Trophoblast cell (in vitro differentiated cells and primary cell): ENCODE measurements around the gene ZNF169.
"Not testable (repeated sequence)": the region's sequence is repeated elsewhere in the genome, so short reads cannot be mapped to it uniquely, and the experiment has no call there.

Experiments used
- DNase-seq, 2 donors: peaks; one replicate each; pipeline ENCODE4 v3.0.0-alpha.2; 2016
- H2AFZ ChIP-seq: 2 replicates; pipeline ENCODE4 v1.6.1; 2013; ENCODE audit warnings: low read length, moderate library complexity, mild to moderate bottlenecking; ENCODE audit not compliant: insufficient read depth, poor library complexity
- H2AK5ac ChIP-seq: 2 replicates; pipeline ENCODE4 v1.6.1; 2013; ENCODE audit warnings: mild to moderate bottlenecking, low read length
- H2BK120ac ChIP-seq: 2 replicates; pipeline ENCODE4 v1.6.1; 2013; ENCODE audit warnings: low read length, mild to moderate bottlenecking, moderate library complexity; ENCODE audit not compliant: insufficient read depth, poor library complexity
- H2BK12ac ChIP-seq: 2 replicates; pipeline ENCODE4 v1.6.1; 2013; ENCODE audit warnings: mild to moderate bottlenecking, low read length, moderate library complexity
- H2BK5ac ChIP-seq: 2 replicates; pipeline ENCODE4 v1.6.1; 2013; ENCODE audit warnings: low read length, low read depth, moderate library complexity, mild to moderate bottlenecking; ENCODE audit not compliant: poor library complexity
- H3K14ac ChIP-seq: 2 replicates; pipeline ENCODE4 v1.6.1; 2013; ENCODE audit warnings: mild to moderate bottlenecking, low read length
- H3K18ac ChIP-seq: 2 replicates; pipeline ENCODE4 v1.6.1; 2013; ENCODE audit warnings: mild to moderate bottlenecking, low read length
- H3K23ac ChIP-seq: 2 replicates; pipeline ENCODE4 v1.6.1; 2013; ENCODE audit warnings: low read length
- H3K27ac ChIP-seq: 2 replicates; pipeline ENCODE4 v1.5.1; 2013; ENCODE audit warnings: low read depth, mild to moderate bottlenecking, inconsistent platforms, low read length, moderate library complexity
- H3K27me3 ChIP-seq: 2 replicates; pipeline ENCODE4 v1.6.1; 2013; ENCODE audit warnings: inconsistent platforms, mild to moderate bottlenecking, low read length, moderate library complexity; ENCODE audit not compliant: insufficient read depth
- H3K36me3 ChIP-seq, 2 experiments: 1 replicate in 1 of 2; 2 replicates in 1 of 2; pipeline ENCODE4 v1.6.1; 2013; ENCODE audit warnings: low read length in 2 of 2, mild to moderate bottlenecking in 2 of 2, moderate library complexity in 1 of 2; ENCODE audit not compliant: insufficient read depth in 2 of 2, control insufficient read depth in 1 of 2
- H3K4ac ChIP-seq: 2 replicates; pipeline ENCODE4 v1.6.1; 2013; ENCODE audit warnings: low read depth, mild to moderate bottlenecking, low read length, moderate library complexity
- H3K4me1 ChIP-seq, 2 experiments: 1 replicate in 1 of 2; 2 replicates in 1 of 2; pipeline ENCODE4 v1.6.1; 2013; ENCODE audit warnings: low read length in 2 of 2, mild to moderate bottlenecking in 2 of 2, moderate library complexity in 1 of 2; ENCODE audit not compliant: insufficient read depth in 2 of 2, control insufficient read depth in 1 of 2
- H3K4me2 ChIP-seq: 2 replicates; pipeline ENCODE4 v1.6.1; 2013; ENCODE audit warnings: inconsistent platforms, mild to moderate bottlenecking, low read length, moderate library complexity
- H3K4me3 ChIP-seq: 2 replicates; pipeline ENCODE4 v1.5.1; 2013; ENCODE audit warnings: mild to moderate bottlenecking, low read depth, low read length, inconsistent platforms
- H3K79me1 ChIP-seq: one replicate; pipeline ENCODE4 v1.6.1; 2013; ENCODE audit warnings: low read length
- H3K79me2 ChIP-seq: 2 replicates; pipeline ENCODE4 v1.6.1; 2013; ENCODE audit warnings: low read length, mild to moderate bottlenecking; ENCODE audit not compliant: control insufficient read depth, insufficient read depth, poor library complexity
- H3K9ac ChIP-seq: 2 replicates; pipeline ENCODE4 v1.6.1; 2013; ENCODE audit warnings: mild to moderate bottlenecking, low read length
- H3K9me3 ChIP-seq: 2 replicates; pipeline ENCODE4 v1.6.1; 2013; ENCODE audit warnings: low read depth, mild to moderate bottlenecking, control low read depth, inconsistent platforms, low read length; ENCODE audit not compliant: insufficient read depth
- H4K12ac ChIP-seq: 2 replicates; pipeline ENCODE4 v1.6.1; 2013; ENCODE audit warnings: low read depth, mild to moderate bottlenecking, low read length, moderate library complexity
- H4K8ac ChIP-seq: 2 replicates; pipeline ENCODE4 v1.6.1; 2013; ENCODE audit warnings: low read depth, mild to moderate bottlenecking, low read length, moderate library complexity
- H4K91ac ChIP-seq: one replicate; pipeline ENCODE4 v1.6.1; 2013; ENCODE audit warnings: low read depth, mild to moderate bottlenecking, low read length, moderate library complexity
- WGBS: extraction: QIAGEN DNeasy Blood & Tissue Kit; methylation state at CpG from one replicate; pipeline ENCODE4 v1.1.7; 2013; ENCODE audit warnings: missing lambda C conversion rate; ENCODE audit not compliant: insufficient read length, insufficient coverage; ENCODE audit errors: extremely low coverage; 5-methylcytosine and 5-hydroxymethylcytosine counted together

Gene ZNF169

DNA sequence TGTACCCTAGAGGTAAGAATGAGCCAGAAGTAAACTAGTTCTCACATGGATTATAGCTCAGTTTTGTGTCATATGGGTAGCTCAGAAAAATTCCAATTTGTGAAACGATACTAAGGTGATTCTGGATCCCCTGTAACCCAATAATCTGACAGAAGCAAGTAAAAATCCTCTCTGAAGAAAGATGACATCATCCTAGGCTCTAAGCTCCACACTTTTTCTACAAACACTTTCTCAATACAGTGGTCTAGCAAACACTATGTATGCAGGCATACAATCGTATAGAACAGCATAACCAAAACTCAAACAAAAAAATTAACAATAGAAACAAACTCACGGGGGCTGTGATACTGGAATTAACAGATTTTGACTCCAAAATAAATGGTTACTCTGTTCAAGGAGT lies 26.7 kb upstream of the ZNF169 start:
- no peak overlapping the region for H2AFZ ChIP-seq
- H4K91ac ChIP-seq = no peak overlapping the region
- no peak for DNase-seq
- no peak overlapping the region for H4K8ac ChIP-seq
- no peak overlapping the region for H3K27ac ChIP-seq
- H2BK12ac ChIP-seq = no peak overlapping the region
- no peak overlapping the region for H3K4me2 ChIP-seq
- no peak overlapping the region for H3K9ac ChIP-seq
- H2BK5ac ChIP-seq = no peak overlapping the region
- H2BK120ac ChIP-seq = no peak overlapping the region
- no peak overlapping the region for H3K18ac ChIP-seq
- H3K4me3 ChIP-seq = no peak overlapping the region
- H3K4ac ChIP-seq = no peak overlapping the region
- H3K27me3 ChIP-seq = no peaks in the 10 kb centered on the region
- H3K4me1 ChIP-seq = no peaks in the 10 kb centered on the region
- H3K79me2 ChIP-seq = no peaks in the 10 kb centered on the region
- no peak overlapping the region for H3K23ac ChIP-seq
- no peaks in the 10 kb centered on the region for H3K9me3 ChIP-seq
- H2AK5ac ChIP-seq = no peak overlapping the region
- no CpG with 5 or more reads among the region's 3 CpGs for WGBS
- no peaks in the 10 kb centered on the region for H3K36me3 ChIP-seq
- H3K79me1 ChIP-seq = no peaks in the 10 kb centered on the region
- no peak overlapping the region for H4K12ac ChIP-seq
- H3K14ac ChIP-seq = no peak overlapping the region

DNA sequence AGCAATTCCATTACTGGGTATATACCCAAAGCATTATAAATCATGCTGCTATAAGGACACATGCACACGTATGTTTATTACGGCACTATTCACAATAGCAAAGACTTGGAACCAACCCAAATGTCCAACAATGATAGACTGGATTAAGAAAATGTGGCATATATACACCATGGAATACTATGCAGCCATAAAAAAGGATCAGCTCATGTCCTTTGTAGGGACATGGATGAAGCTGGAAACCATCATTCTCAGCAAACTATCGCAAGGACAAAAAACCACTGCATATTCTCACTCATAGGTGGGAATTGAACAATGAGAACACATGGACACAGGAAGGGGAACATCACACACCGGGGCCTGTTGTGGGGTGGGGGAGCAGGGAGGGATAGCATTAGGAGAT lies 18.0 kb upstream of the ZNF169 start:
- WGBS = no CpG with 5 or more reads among the region's 4 CpGs
- not testable (repeated sequence) for H2AK5ac ChIP-seq, H3K4me2 ChIP-seq, H3K79me2 ChIP-seq, H3K4ac ChIP-seq, H3K9ac ChIP-seq, H3K9me3 ChIP-seq, H3K18ac ChIP-seq, H2BK12ac ChIP-seq, H2BK120ac ChIP-seq, H2AFZ ChIP-seq, H3K4me3 ChIP-seq, H2BK5ac ChIP-seq, H4K91ac ChIP-seq, H4K8ac ChIP-seq, H3K27me3 ChIP-seq, H3K23ac ChIP-seq, H3K36me3 ChIP-seq, DNase-seq, H3K79me1 ChIP-seq, H4K12ac ChIP-seq, H3K4me1 ChIP-seq, H3K27ac ChIP-seq, H3K14ac ChIP-seq

DNA sequence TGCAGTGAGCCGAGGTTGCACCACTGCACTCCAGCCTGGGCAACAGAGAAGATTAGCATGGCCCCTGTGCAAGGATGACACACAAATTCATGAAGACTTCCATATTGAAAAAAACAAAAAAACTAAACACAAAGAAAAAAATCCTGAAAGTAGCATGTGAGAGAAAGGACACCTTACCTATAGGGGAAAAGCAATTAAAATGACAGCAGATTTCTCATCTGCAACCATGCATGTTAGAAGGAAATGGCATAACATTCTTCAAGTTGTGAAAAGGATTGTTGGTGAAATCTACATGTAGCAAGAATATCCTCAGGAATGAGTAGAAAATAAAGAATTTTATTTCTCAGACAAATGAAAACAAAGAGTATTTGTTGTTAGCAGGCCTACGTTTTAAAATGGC lies 13.4 kb upstream of the ZNF169 start:
- Histone ChIP-seq H3K9me3 (no peaks in the 10 kb centered on the region), H3K79me1 (no peaks in the 10 kb centered on the region), H3K79me2 (no peaks in the 10 kb centered on the region), H3K27me3 (no peaks in the 10 kb centered on the region), H2BK120ac (no peak overlapping the region), H4K12ac (no peak overlapping the region), H3K4ac (no peak overlapping the region), H4K91ac (no peak overlapping the region), H3K14ac (no peak overlapping the region), H3K27ac (no peak overlapping the region), H3K23ac (no peak overlapping the region), H2AK5ac (no peak overlapping the region), H3K9ac (no peak overlapping the region), H3K4me1 (no peaks in the 10 kb centered on the region), H2AFZ (no peak overlapping the region), H2BK5ac (no peak overlapping the region), H3K36me3 (no peaks in the 10 kb centered on the region), H3K18ac (no peak overlapping the region), H4K8ac (no peak overlapping the region), H2BK12ac (no peak overlapping the region), H3K4me2 (no peak overlapping the region), H3K4me3 (no peak overlapping the region)
- DNase-seq = no peak
- WGBS = no CpG with 5 or more reads among the region's 2 CpGs

DNA sequence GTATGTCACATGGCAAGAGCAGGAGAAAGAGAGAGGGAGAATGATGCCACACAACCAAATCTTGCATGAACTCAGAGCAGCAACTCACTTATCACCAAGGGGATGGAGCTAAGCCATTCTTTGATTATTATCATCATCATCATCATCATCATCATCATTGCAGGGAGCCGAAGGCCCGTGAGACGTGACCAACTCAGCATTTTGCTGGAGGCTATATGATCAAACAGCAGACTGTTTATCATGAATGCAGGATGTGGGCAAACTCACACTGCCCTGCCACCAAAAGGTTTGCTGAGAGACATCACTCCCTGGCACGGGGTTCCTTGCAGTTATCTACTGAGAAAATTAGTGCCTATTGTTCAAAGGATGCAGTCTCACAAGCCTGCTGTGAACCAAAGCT lies 8.6 kb upstream of the ZNF169 start:
- no peaks in the 10 kb centered on the region for H3K79me1 ChIP-seq
- no peak overlapping the region for H2BK12ac ChIP-seq
- H4K8ac ChIP-seq = no peak overlapping the region
- H3K36me3 ChIP-seq = no peaks in the 10 kb centered on the region
- no peak overlapping the region for H2AK5ac ChIP-seq
- no peaks in the 10 kb centered on the region for H3K4me1 ChIP-seq
- H3K18ac ChIP-seq = no peak overlapping the region
- H3K9me3 ChIP-seq = peaks cover 2% of the 10 kb centered on the region
- no peak overlapping the region for H4K91ac ChIP-seq
- no peak overlapping the region for H2BK5ac ChIP-seq
- H3K23ac ChIP-seq = no peak overlapping the region
- H3K27me3 ChIP-seq = no peaks in the 10 kb centered on the region
- H4K12ac ChIP-seq = no peak overlapping the region
- no peak overlapping the region for H3K14ac ChIP-seq
- DNase-seq = peak in 1 of 2 donors; percentile 21
- H3K79me2 ChIP-seq = no peaks in the 10 kb centered on the region
- H2AFZ ChIP-seq = no peak overlapping the region
- no peak overlapping the region for H3K9ac ChIP-seq
- H3K4me2 ChIP-seq = no peak overlapping the region
- no peak overlapping the region for H3K27ac ChIP-seq
- no CpG with 5 or more reads among the region's 4 CpGs for WGBS
- H2BK120ac ChIP-seq = no peak overlapping the region
- H3K4ac ChIP-seq = no peak overlapping the region
- no peak overlapping the region for H3K4me3 ChIP-seq
